Endodermal cell (in vitro differentiated cells): ENCODE results near the gene IDI2. TPM values are rescaled to one million over a fixed set of nuclear protein-coding genes. Genes with fewer than 3 reads are reported as not detected.
"Not testable (repeated sequence)": the region's sequence is repeated elsewhere in the genome, so short reads cannot be mapped to it uniquely, and the experiment has no call there.

Experiments
- DNase-seq: peaks from one replicate; pipeline ENCODE4 v3.0.0-alpha.2; 2017
- H3K27ac ChIP-seq: 2 replicates; pipeline ENCODE4 v1.5.1; 2013; ENCODE audit warnings: mild to moderate bottlenecking, low read depth, low read length, moderate library complexity
- H3K27me3 ChIP-seq: 2 replicates; pipeline ENCODE4 v1.6.1; 2013; ENCODE audit warnings: mild to moderate bottlenecking, low read length, moderate library complexity; ENCODE audit not compliant: insufficient read depth, control insufficient read depth, poor library complexity, severe bottlenecking
- H3K36me3 ChIP-seq: 2 replicates; pipeline ENCODE4 v1.7.0; 2013; ENCODE audit warnings: mild to moderate bottlenecking, low read length, moderate library complexity; ENCODE audit not compliant: control insufficient read depth, insufficient read depth
- H3K4me1 ChIP-seq: one replicate; pipeline ENCODE4 v1.7.0; 2013; ENCODE audit warnings: low read length; ENCODE audit not compliant: control insufficient read depth, insufficient read depth
- H3K4me3 ChIP-seq: 2 replicates; pipeline ENCODE4 v1.5.1; 2013; ENCODE audit warnings: mild to moderate bottlenecking, low read length, moderate library complexity
- H3K9ac ChIP-seq: 2 replicates; pipeline ENCODE4 v1.6.1; 2013; ENCODE audit warnings: mild to moderate bottlenecking, low read length, moderate library complexity; ENCODE audit not compliant: poor library complexity, severe bottlenecking; ENCODE audit errors: extremely low read depth
- H3K9me3 ChIP-seq: 2 replicates; pipeline ENCODE4 v1.6.1; 2013; ENCODE audit warnings: mild to moderate bottlenecking, low read length, moderate library complexity; ENCODE audit not compliant: control insufficient read depth
- H3K27ac Mint-ChIP-seq: 2 replicates; pipeline ENCODE4 v1.8.0; 2020; ENCODE audit warnings: mixed read lengths
- H3K27me3 Mint-ChIP-seq: 2 replicates; pipeline ENCODE4 v1.8.0; 2021; ENCODE audit warnings: mild to moderate bottlenecking, mixed read lengths; ENCODE audit not compliant: insufficient read depth
- H3K36me3 Mint-ChIP-seq: 2 replicates; pipeline ENCODE4 v1.8.0; 2020; ENCODE audit warnings: low read depth, mixed read lengths
- H3K4me1 Mint-ChIP-seq: 2 replicates; pipeline ENCODE4 v1.8.0; 2020; ENCODE audit warnings: mixed read lengths
- H3K4me3 Mint-ChIP-seq: 2 replicates; pipeline ENCODE4 v1.8.0; 2020; ENCODE audit warnings: mild to moderate bottlenecking, moderate library complexity, mixed read lengths
- H3K9me3 Mint-ChIP-seq: 2 replicates; pipeline ENCODE4 v1.8.0; 2020; ENCODE audit warnings: mild to moderate bottlenecking, mixed read lengths
- WGBS, 2 experiments: methylation state at CpG; one replicate each; pipeline versions ENCODE4 v1.1.5 to v1.1.7; 2013; ENCODE audit warnings: missing lambda C conversion rate in 2 of 2, mixed read lengths in 1 of 2; ENCODE audit not compliant: insufficient coverage in 1 of 2, insufficient read length in 1 of 2; 5-methylcytosine and 5-hydroxymethylcytosine counted together
- total RNA-seq, 2 donors: library from RNA; stranded (reverse); fragmentation: NEBNext Ultra II Directional in 1 of 2; extraction: Animal tissue kit (Norgen Biotek cat#: 25700) in 1 of 2; gene quantifications; 2 replicates in 1 of 2; 3 replicates in 1 of 2; pipeline ENCODE4 v1.2.1, GENCODE V29; 2021
- TF ChIP-seq, protein P1 (sequence below): fragments of 200-600 bp; sonication (generic); conservative IDR thresholded peaks from 2 replicates; pipeline ENCODE4 v1.5.0; 2021; ENCODE audit warnings: antibody characterized with exemption, mild to moderate bottlenecking

The IDI2 gene
- total RNA-seq, 2 donors from 2014 or later: not detected

- no peak overlapping the region for H3K27ac ChIP-seq
- no peaks in the 10 kb centered on the region for H3K27me3 Mint-ChIP-seq
- H3K4me1 ChIP-seq: no peaks in the 10 kb centered on the region
- no peak for DNase-seq
- no peak overlapping the region for H3K4me3 ChIP-seq
- H3K4me3 Mint-ChIP-seq: no peak overlapping the region
- H3K27ac Mint-ChIP-seq: no peak overlapping the region
- no peaks in the 10 kb centered on the region for H3K27me3 ChIP-seq
- H3K4me1 Mint-ChIP-seq: peaks cover 6% of the 10 kb centered on the region
- no peak overlapping the region for H3K9ac ChIP-seq
- peaks cover 34% of the 10 kb centered on the region for H3K36me3 Mint-ChIP-seq
- TF ChIP-seq, protein P1, sequence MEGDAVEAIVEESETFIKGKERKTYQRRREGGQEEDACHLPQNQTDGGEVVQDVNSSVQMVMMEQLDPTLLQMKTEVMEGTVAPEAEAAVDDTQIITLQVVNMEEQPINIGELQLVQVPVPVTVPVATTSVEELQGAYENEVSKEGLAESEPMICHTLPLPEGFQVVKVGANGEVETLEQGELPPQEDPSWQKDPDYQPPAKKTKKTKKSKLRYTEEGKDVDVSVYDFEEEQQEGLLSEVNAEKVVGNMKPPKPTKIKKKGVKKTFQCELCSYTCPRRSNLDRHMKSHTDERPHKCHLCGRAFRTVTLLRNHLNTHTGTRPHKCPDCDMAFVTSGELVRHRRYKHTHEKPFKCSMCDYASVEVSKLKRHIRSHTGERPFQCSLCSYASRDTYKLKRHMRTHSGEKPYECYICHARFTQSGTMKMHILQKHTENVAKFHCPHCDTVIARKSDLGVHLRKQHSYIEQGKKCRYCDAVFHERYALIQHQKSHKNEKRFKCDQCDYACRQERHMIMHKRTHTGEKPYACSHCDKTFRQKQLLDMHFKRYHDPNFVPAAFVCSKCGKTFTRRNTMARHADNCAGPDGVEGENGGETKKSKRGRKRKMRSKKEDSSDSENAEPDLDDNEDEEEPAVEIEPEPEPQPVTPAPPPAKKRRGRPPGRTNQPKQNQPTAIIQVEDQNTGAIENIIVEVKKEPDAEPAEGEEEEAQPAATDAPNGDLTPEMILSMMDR: no peak
- H3K36me3 ChIP-seq: peaks cover 63% of the 10 kb centered on the region
- no peaks in the 10 kb centered on the region for H3K9me3 Mint-ChIP-seq
- H3K9me3 ChIP-seq: no peaks in the 10 kb centered on the region
- 92 to 98% methylated on average over 4 to 9 of the region's 9 CpGs for WGBS, 2 experiments
Measured at GRCh38 chr10:1041514-1041913, 15.9 kb upstream of the IDI2 start.

- Mint-ChIP-seq H3K4me1 (peaks cover 2% of the 10 kb centered on the region), H3K9me3 (no peaks in the 10 kb centered on the region), H3K36me3 (peaks cover 30% of the 10 kb centered on the region), H3K27me3 (no peaks in the 10 kb centered on the region), H3K27ac (no peak overlapping the region), H3K4me3 (no peak overlapping the region)
- H3K4me1 ChIP-seq: no peaks in the 10 kb centered on the region
- H3K27ac ChIP-seq: no peak overlapping the region
- TF ChIP-seq, protein P1: no peak
- no peak overlapping the region for H3K4me3 ChIP-seq
- no peaks in the 10 kb centered on the region for H3K27me3 ChIP-seq
- H3K36me3 ChIP-seq: peaks cover 53% of the 10 kb centered on the region
- H3K9me3 ChIP-seq: no peaks in the 10 kb centered on the region
- WGBS, 2 experiments: 83 to 96% methylated on average over 2 to 3 of the region's 3 CpGs
- no peak for DNase-seq
- H3K9ac ChIP-seq: no peak overlapping the region
Measured at GRCh38 chr10:1040133-1040532, 14.5 kb upstream of the IDI2 start.

DNA sequence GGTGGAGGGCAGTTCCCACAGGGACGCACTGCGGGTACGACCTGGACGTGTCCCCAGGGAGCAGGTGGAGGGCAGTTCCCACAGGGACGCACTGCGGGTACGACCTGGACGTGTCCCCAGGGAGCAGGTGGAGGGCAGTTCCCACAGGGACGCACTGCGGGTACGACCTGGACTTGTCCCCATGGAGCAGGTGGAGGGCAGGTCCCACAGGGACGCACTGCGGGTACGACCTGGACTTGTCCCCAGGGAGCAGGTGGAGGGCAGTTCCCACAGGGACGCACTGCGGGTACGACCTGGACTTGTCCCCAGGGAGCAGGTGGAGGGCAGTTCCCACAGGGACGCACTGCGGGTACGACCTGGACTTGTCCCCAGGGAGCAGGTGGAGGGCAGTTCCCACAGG is 13.1 kb upstream of the IDI2 start:
- H3K27ac ChIP-seq, H3K4me3 ChIP-seq, DNase-seq, H3K9me3 ChIP-seq, H3K4me3 Mint-ChIP-seq, H3K27me3 ChIP-seq, H3K9me3 Mint-ChIP-seq, H3K9ac ChIP-seq, H3K4me1 ChIP-seq, H3K4me1 Mint-ChIP-seq, H3K27me3 Mint-ChIP-seq, H3K27ac Mint-ChIP-seq: not testable (repeated sequence)
- WGBS, 2 experiments: 96% methylated on average over 10 of the region's 20 CpGs; no CpG with 5 or more reads in 1 of the 2 experiments
- peaks cover 30% of the 10 kb centered on the region for H3K36me3 Mint-ChIP-seq
- H3K36me3 ChIP-seq: peaks cover 43% of the 10 kb centered on the region

GRCh38 chr10:1037098-1037497 is 11.4 kb upstream of the IDI2 start:
- Mint-ChIP-seq H3K4me3 (no peak overlapping the region), H3K9me3 (no peaks in the 10 kb centered on the region), H3K36me3 (peaks cover 18% of the 10 kb centered on the region), H3K27me3 (no peaks in the 10 kb centered on the region), H3K27ac (no peak overlapping the region), H3K4me1 (no peaks in the 10 kb centered on the region)
- Histone ChIP-seq H3K36me3 (peaks cover 26% of the 10 kb centered on the region), H3K4me1 (no peaks in the 10 kb centered on the region), H3K9ac (no peak overlapping the region), H3K27me3 (no peaks in the 10 kb centered on the region), H3K4me3 (no peak overlapping the region), H3K27ac (peak overlapping the region; percentile 47), H3K9me3 (no peaks in the 10 kb centered on the region)
- TF ChIP-seq, protein P1: no peak
- WGBS, 2 experiments: 91 to 95% methylated on average over 9 to 11 of the region's 11 CpGs
- no peak for DNase-seq
